Osteocyte (in vitro differentiated cells): ENCODE results near the gene RAB3C. TPM values are rescaled to one million over a fixed set of nuclear protein-coding genes. Genes with fewer than 3 reads are reported as not detected.
"Not testable (repeated sequence)": the region's sequence is repeated elsewhere in the genome, so short reads cannot be mapped to it uniquely, and the experiment has no call there.

Experiments
- DNase-seq: peaks from one replicate; pipeline ENCODE4 v3.0.0; 2021; ENCODE audit warnings: mixed read lengths; ENCODE audit not compliant: unreplicated experiment; ENCODE audit errors: extremely low spot score
- H3K27ac Mint-ChIP-seq: one replicate; pipeline ENCODE4 v1.8.0; 2021; ENCODE audit warnings: mild to moderate bottlenecking, mixed read lengths; ENCODE audit not compliant: unreplicated experiment
- H3K27me3 Mint-ChIP-seq: one replicate; pipeline ENCODE4 v1.8.0; 2021; ENCODE audit warnings: mixed read lengths; ENCODE audit not compliant: unreplicated experiment
- H3K36me3 Mint-ChIP-seq: one replicate; pipeline ENCODE4 v1.8.0; 2021; ENCODE audit warnings: mixed read lengths; ENCODE audit not compliant: unreplicated experiment
- H3K4me1 Mint-ChIP-seq: one replicate; pipeline ENCODE4 v1.8.0; 2021; ENCODE audit warnings: mixed read lengths; ENCODE audit not compliant: unreplicated experiment
- H3K4me3 Mint-ChIP-seq: one replicate; pipeline ENCODE4 v1.8.0; 2021; ENCODE audit warnings: mild to moderate bottlenecking, moderate library complexity, mixed read lengths; ENCODE audit not compliant: unreplicated experiment
- H3K9me3 Mint-ChIP-seq: one replicate; pipeline ENCODE4 v1.8.0; 2021; ENCODE audit warnings: mixed read lengths; ENCODE audit not compliant: unreplicated experiment
- total RNA-seq: library from RNA; stranded (reverse); gene quantifications from 2 replicates; pipeline ENCODE4 v1.2.1, GENCODE V29; 2021
- TF ChIP-seq, protein P1 (sequence below): fragments of 200-600 bp; sonication (generic); IDR thresholded peaks from 2 replicates; pipeline ENCODE4 v1.5.0; 2021; ENCODE audit warnings: antibody characterized with exemption, mild to moderate bottlenecking, moderate library complexity

RAB3C gene
- total RNA-seq, 1 donor from 2014 or later = not detected

DNA sequence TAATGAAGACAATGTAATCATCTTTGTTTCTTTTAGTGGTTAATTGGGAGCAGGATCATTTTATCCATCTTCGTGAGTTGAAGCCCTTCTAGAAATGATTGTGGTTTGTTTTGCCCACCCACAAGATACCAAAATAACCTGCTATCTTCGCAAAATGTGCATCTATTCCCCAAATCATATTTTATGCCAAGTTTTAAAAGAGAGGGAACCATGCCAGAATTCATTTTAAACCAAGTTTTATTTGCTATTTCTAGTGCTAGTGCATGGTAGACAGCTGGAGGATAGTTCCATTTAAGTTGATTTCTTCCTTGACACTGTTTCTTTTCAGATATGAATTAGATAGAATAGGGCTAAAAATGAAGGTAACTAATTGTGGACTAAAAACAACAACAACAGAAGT, 104.2 kb downstream of the RAB3C start:
- H3K4me3 Mint-ChIP-seq = no peak overlapping the region
- TF ChIP-seq, protein P1, sequence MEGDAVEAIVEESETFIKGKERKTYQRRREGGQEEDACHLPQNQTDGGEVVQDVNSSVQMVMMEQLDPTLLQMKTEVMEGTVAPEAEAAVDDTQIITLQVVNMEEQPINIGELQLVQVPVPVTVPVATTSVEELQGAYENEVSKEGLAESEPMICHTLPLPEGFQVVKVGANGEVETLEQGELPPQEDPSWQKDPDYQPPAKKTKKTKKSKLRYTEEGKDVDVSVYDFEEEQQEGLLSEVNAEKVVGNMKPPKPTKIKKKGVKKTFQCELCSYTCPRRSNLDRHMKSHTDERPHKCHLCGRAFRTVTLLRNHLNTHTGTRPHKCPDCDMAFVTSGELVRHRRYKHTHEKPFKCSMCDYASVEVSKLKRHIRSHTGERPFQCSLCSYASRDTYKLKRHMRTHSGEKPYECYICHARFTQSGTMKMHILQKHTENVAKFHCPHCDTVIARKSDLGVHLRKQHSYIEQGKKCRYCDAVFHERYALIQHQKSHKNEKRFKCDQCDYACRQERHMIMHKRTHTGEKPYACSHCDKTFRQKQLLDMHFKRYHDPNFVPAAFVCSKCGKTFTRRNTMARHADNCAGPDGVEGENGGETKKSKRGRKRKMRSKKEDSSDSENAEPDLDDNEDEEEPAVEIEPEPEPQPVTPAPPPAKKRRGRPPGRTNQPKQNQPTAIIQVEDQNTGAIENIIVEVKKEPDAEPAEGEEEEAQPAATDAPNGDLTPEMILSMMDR = no peak
- H3K27ac Mint-ChIP-seq = no peak overlapping the region
- DNase-seq = no peak
- no peaks in the 10 kb centered on the region for H3K9me3 Mint-ChIP-seq
- H3K36me3 Mint-ChIP-seq = no peaks in the 10 kb centered on the region
- peaks cover 3% of the 10 kb centered on the region for H3K27me3 Mint-ChIP-seq
- no peaks in the 10 kb centered on the region for H3K4me1 Mint-ChIP-seq

DNA sequence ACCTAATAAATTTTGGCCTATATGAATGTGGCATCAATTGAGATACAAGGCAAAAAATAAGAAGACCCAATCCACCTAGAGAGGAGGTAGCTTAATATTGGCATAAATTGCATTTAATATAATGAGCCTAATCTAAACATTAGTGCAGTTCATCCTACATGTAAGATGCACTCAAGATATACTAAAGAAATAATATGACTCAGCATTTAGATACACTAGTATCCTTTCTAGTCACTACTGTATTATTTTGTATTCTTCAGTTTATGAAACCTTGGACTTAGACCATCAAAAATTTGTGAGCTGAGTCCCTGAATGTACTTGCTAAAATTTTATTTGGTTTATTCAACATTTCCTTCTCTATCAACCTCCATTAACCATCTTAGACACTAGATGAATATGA, 104.7 kb downstream of the RAB3C start:
- Mint-ChIP-seq H3K9me3 (no peaks in the 10 kb centered on the region), H3K4me3 (no peak overlapping the region), H3K27ac (no peak overlapping the region), H3K27me3 (peaks cover 3% of the 10 kb centered on the region), H3K4me1 (no peaks in the 10 kb centered on the region), H3K36me3 (no peaks in the 10 kb centered on the region)
- TF ChIP-seq, protein P1 = no peak
- no peak for DNase-seq

DNA sequence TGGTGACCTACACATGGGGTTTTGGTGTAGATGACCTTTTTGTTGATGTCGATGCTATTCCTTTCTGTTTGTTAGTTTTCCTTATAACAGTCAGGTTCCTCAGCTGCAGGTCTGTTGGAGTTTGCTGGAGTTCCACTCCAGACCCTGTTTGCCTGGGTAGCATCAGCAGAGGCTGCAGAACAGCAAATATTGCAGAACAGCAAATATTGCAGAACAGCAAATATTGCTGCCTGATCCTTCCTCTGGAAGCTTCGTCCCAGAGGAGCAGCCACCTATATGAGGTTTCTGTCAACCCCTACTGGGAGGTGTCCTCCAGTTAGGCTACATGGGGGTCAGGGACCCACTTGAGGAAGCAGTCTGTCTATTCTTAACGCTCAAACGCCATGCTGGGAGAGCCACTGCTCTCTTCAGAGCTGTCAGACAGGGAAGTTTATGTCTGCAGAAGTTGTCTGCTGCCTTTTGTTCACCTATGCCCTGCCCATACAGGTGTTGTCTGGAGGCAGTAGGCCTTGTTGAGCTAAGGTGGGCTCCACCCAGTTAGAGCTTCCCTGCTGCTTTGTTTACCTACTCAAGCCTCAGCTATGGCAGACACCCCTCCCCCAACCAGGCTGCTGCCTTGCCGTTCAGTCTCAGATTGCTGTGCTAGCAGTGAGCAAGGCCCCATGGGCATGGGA, 116.3 kb downstream of the RAB3C start:
- H3K9me3 Mint-ChIP-seq = peaks cover 31% of the 10 kb centered on the region
- not testable (repeated sequence) for H3K36me3 Mint-ChIP-seq

DNA sequence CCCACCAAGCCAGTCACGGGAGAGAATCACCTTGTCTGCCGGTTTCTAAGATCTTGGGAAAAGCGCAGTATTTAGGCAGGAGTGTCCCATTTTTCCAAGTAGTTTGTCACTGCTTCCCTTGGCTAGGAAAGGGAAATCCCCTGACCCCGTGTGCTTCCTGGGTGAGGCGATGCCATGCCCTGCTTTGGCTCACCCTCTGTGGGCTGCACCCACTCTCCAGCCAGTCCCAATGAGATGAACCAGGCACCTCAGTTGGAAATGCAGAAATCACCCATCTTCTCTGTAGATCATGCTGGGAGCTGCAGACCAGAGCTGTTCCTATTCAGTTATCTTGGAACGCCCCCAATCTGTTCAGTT, 116.9 kb downstream of the RAB3C start:
- H3K4me1 Mint-ChIP-seq = no peaks in the 10 kb centered on the region
- TF ChIP-seq, protein P1 = no peak
- H3K9me3 Mint-ChIP-seq = peaks cover 31% of the 10 kb centered on the region
- DNase-seq = no peak
- H3K27me3 Mint-ChIP-seq = peaks cover 8% of the 10 kb centered on the region
- no peak overlapping the region for H3K27ac Mint-ChIP-seq
- no peaks in the 10 kb centered on the region for H3K36me3 Mint-ChIP-seq
- H3K4me3 Mint-ChIP-seq = no peak overlapping the region

More for the DNA sequence above, 116.3 kb downstream of the RAB3C start:
- H3K4me1 Mint-ChIP-seq, H3K27ac Mint-ChIP-seq, DNase-seq, H3K27me3 Mint-ChIP-seq, H3K4me3 Mint-ChIP-seq: not testable (repeated sequence)

DNA sequence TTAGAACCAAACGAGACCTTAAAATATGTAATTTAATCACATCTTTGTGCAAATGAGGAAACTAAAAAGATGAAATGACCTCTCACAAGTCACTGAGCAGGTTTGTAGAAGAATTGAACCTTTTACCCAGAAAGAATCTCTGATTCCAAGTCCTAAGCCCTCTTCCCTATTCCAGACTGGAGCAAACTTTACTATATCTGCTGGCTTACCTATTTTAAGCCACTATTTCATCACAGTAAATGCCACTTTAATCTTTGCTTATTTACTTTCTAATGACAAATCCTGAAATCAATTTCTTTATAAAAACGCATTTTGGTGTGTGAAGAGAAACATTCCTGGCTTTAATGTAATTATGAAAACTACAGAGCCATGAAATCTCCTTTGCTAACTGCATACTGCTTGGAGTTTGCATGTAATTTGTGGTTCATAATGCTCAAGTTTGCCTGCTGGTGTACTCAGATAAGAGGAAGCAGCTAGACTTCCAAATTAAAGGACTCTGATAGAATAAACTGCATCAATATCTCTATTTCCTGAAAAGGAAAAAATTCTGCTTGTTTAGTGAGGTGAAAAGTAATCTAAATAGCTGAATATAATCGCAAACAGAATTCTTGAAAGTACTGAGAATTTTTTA, 121.2 kb downstream of the RAB3C start:
- peaks cover 24% of the 10 kb centered on the region for H3K27me3 Mint-ChIP-seq
- no peaks in the 10 kb centered on the region for H3K4me1 Mint-ChIP-seq
- no peak overlapping the region for H3K27ac Mint-ChIP-seq
- DNase-seq = no peak
- H3K4me3 Mint-ChIP-seq = no peak overlapping the region
- TF ChIP-seq, protein P1 = no peak
- H3K9me3 Mint-ChIP-seq = peaks cover under 1% of the 10 kb centered on the region
- no peaks in the 10 kb centered on the region for H3K36me3 Mint-ChIP-seq
